ENCODE data around the gene SYT7. TPM values are rescaled to one million over a fixed set of nuclear protein-coding genes. Genes with fewer than 3 reads are reported as not detected.

The SYT7 gene
- total RNA-seq, 1 donor from 2014 or later, result 3.4 TPM

DNA sequence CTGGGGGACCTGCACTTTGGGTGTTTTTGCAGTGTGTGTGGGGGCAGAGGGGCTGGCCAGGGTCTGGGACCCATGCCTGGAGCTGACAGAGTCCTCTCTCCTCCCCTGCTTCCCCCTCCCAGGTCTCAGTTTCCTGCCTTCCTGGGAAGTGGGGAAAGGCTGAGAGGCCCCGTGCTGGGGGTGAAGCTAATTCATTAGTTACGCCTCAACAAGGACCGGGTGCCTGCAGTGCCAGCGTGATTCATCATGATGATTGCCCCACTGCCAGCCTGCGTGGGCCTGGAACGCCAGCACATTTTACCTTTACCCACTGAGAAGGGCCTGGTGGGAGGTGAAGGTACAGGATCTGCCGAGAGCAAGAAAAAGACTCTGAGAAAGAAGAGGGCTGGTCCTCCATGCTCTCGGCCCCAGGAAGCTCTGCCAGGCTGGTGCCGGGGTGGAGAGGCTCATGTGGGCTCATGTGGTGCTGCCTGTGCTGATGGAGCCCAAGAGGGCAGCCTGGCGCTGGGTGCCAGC is 75.2 kb downstream of the SYT7 start:
- intact Hi-C loops (cut with DNase I), result no loop called here
- no peaks in the 10 kb centered on the region for H3K36me3 ChIP-seq
- H3K27me3 ChIP-seq, result peaks cover 8% of the 10 kb centered on the region
- no peak overlapping the region for H3K4me3 ChIP-seq
- H3K27ac ChIP-seq, result no peak overlapping the region
- DNase-seq (ENCODE audit: extremely low spot score in 2 of 2), result no peak
- TF ChIP-seq POLR2AphosphoS5 (IDR thresholded peaks at IDR 0.05; ENCODE audit: insufficient read depth in 1 of 2, low read depth in 1 of 2) (no peak), POLR2A (IDR thresholded peaks at IDR 0.05) (no peak)
- TF ChIP-seq, protein P1, sequence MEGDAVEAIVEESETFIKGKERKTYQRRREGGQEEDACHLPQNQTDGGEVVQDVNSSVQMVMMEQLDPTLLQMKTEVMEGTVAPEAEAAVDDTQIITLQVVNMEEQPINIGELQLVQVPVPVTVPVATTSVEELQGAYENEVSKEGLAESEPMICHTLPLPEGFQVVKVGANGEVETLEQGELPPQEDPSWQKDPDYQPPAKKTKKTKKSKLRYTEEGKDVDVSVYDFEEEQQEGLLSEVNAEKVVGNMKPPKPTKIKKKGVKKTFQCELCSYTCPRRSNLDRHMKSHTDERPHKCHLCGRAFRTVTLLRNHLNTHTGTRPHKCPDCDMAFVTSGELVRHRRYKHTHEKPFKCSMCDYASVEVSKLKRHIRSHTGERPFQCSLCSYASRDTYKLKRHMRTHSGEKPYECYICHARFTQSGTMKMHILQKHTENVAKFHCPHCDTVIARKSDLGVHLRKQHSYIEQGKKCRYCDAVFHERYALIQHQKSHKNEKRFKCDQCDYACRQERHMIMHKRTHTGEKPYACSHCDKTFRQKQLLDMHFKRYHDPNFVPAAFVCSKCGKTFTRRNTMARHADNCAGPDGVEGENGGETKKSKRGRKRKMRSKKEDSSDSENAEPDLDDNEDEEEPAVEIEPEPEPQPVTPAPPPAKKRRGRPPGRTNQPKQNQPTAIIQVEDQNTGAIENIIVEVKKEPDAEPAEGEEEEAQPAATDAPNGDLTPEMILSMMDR (IDR thresholded peaks at IDR 0.05), result no peak
- H3K9me3 ChIP-seq, result no peaks in the 10 kb centered on the region
- H3K4me1 ChIP-seq, result peaks cover 18% of the 10 kb centered on the region

DNA sequence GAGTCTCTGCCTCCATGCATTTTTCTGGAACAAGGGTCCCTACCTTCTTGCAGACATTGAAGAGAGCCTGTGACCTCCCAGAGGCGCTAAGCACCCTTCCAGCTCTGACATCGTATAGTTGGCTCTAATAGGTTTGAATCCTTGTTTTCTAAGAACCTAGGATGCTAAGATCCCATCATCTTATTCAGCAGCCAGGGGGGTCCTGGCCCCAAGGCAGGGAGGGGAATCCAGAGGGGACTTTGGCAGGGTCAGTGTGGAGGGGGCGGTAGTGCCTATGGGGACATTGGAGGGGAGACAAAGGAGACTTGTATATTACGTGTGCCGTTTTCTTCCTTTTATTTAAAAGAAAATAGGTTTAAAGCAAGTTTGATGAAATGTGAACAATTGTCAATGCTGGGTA is 75.8 kb downstream of the SYT7 start:
- no peaks in the 10 kb centered on the region for H3K36me3 ChIP-seq
- TF ChIP-seq POLR2A (IDR thresholded peaks at IDR 0.05) (no peak), POLR2AphosphoS5 (IDR thresholded peaks at IDR 0.05; ENCODE audit: insufficient read depth in 1 of 2, low read depth in 1 of 2) (no peak)
- TF ChIP-seq, protein P1 (IDR thresholded peaks at IDR 0.05), result no peak
- no peak overlapping the region for H3K4me3 ChIP-seq
- no peak for DNase-seq (ENCODE audit: extremely low spot score in 2 of 2)
- H3K27ac ChIP-seq, result no peak overlapping the region
- peaks cover 18% of the 10 kb centered on the region for H3K4me1 ChIP-seq
- H3K9me3 ChIP-seq, result no peaks in the 10 kb centered on the region
- H3K27me3 ChIP-seq, result peaks cover 8% of the 10 kb centered on the region
- intact Hi-C loops (cut with DNase I), result no loop called here

DNA sequence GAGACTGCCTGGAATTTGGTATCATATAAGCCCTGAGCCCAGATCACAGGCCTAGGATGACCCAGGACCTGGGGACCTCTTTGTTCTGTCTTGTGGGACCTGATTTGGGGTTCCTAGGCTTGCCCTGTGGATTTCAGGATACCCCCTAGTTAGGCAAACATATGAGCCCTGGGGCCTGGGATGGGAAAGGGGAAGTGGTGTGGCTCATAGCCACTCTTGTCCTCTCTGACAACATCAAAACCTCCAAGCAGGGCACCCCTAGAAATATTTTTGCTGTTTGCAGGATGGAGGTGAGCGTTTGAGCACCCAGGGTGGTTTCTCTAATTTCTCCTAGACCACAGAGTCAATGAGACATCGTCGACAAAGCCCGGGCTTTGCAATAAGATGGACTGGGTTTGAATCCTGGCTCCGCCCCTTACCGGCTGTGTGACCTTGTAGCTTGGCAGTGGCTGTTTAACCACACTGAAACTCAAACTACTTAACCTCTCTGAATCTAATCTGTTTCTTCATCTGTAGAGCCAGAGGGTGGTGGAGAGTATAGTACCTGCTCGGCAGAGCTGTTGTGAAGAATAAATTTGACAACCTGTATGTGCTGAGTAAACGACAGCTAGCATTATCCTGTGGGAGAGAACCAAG is 77.6 kb downstream of the SYT7 start:
- Histone ChIP-seq H3K27me3 (peaks cover 5% of the 10 kb centered on the region), H3K9me3 (no peaks in the 10 kb centered on the region), H3K4me3 (no peak overlapping the region), H3K36me3 (no peaks in the 10 kb centered on the region), H3K27ac (no peak overlapping the region), H3K4me1 (peaks cover 5% of the 10 kb centered on the region)
- DNase-seq (ENCODE audit: extremely low spot score in 2 of 2), result no peak
- intact Hi-C loops (cut with DNase I), result no loop called here
- TF ChIP-seq, protein P1 (IDR thresholded peaks at IDR 0.05), result no peak
- TF ChIP-seq POLR2AphosphoS5 (IDR thresholded peaks at IDR 0.05; ENCODE audit: insufficient read depth in 1 of 2, low read depth in 1 of 2) (no peak), POLR2A (IDR thresholded peaks at IDR 0.05) (no peak)

DNA sequence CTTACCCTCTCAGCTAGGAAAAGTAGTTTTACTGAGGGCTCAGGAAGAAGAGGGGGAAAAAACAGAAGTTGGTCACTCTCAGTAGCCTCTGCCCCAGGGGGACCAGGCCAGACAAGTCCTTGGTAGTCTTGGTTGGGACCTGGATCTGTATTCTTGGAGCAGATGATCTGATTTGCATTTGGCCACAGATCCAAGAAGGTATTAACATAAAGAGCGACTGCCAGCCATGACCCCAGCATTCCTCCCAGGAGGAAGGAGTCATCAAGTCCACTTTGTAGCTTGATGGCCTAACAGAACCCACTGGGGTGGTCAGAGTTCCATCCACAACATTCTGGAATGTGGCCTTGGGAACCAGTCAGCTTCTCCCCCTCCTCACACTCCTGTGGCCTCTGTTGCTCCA is 78.4 kb downstream of the SYT7 start:
- H3K9me3 ChIP-seq, result no peaks in the 10 kb centered on the region

More for the DNA sequence above, 78.4 kb downstream of the SYT7 start:
- no peaks in the 10 kb centered on the region for H3K27me3 ChIP-seq
- no peaks in the 10 kb centered on the region for H3K4me1 ChIP-seq
- TF ChIP-seq POLR2AphosphoS5 (IDR thresholded peaks at IDR 0.05; ENCODE audit: insufficient read depth in 1 of 2, low read depth in 1 of 2), result no peak
- TF ChIP-seq, protein P1 (IDR thresholded peaks at IDR 0.05), result no peak
- no peak for TF ChIP-seq POLR2A (IDR thresholded peaks at IDR 0.05)
- no peak overlapping the region for H3K27ac ChIP-seq
- no peak overlapping the region for H3K4me3 ChIP-seq
- intact Hi-C loops (cut with DNase I), result no loop called here
- H3K36me3 ChIP-seq, result no peaks in the 10 kb centered on the region
- DNase-seq (ENCODE audit: extremely low spot score in 2 of 2), result no peak
